Measurements from ENCODE around the gene ADGRV1.

- no peak for TF ChIP-seq GATA3 (IDR thresholded peaks at IDR 0.05; ENCODE audit: low read depth, low read length)
- no peak for TF ChIP-seq GATA2 (IDR thresholded peaks at IDR 0.05; ENCODE audit: low read depth, low read length)
These were observed 583.8 kb downstream of the ADGRV1 start for GRCh38 chr5:91142386-91142785.
